Left lobe of liver (tissue), 2 donors: ENCODE data around the gene EIF4H. TPM values are rescaled to one million over a fixed set of nuclear protein-coding genes. Genes with fewer than 3 reads are reported as not detected.
A peak's percentile ranks its signal among the peaks of the same experiment; 100 is the strongest.
"Not testable (repeated sequence)": the region's sequence is repeated elsewhere in the genome, so short reads cannot be mapped to it uniquely, and the experiment has no call there.

Experiments
- ATAC-seq: fragments of 200-7000 bp; cut with Tn5 transposase; one replicate; pipeline ENCODE4 v1.9.1; 2020; ENCODE audit warnings: mild to moderate bottlenecking, moderate library complexity
- DNase-seq: peaks from one replicate; pipeline ENCODE4 v3.0.0-alpha.2; 2020; ENCODE audit warnings: low spot score
- total RNA-seq: library from RNA; stranded (reverse); gene quantifications from one replicate; pipeline ENCODE4 v1.2.1, GENCODE V29; 2021
- donor health status: DM: no; HTN: no; CAD: no; lungs with moderate emphysema.
- donor health status: DM: no; HTN: yes; CAD: no.

Gene EIF4H
- total RNA-seq, 1 donor from 2014 or later: 125 TPM

GRCh38 chr7:74174606-74175082 lies 488 bp downstream of the EIF4H start:
- ATAC-seq: peak; percentile 34

GRCh38 chr7:74175340-74175739 lies 1.2 kb downstream of the EIF4H start:
- no peak for ATAC-seq

More at GRCh38 chr7:74174606-74175082, 488 bp downstream of the EIF4H start:
- no peak for DNase-seq

GRCh38 chr7:74176555-74176954 lies 2.4 kb downstream of the EIF4H start:
- no peak for DNase-seq
- ATAC-seq: no peak

More at GRCh38 chr7:74175340-74175739, 1.2 kb downstream of the EIF4H start:
- no peak for DNase-seq

DNA sequence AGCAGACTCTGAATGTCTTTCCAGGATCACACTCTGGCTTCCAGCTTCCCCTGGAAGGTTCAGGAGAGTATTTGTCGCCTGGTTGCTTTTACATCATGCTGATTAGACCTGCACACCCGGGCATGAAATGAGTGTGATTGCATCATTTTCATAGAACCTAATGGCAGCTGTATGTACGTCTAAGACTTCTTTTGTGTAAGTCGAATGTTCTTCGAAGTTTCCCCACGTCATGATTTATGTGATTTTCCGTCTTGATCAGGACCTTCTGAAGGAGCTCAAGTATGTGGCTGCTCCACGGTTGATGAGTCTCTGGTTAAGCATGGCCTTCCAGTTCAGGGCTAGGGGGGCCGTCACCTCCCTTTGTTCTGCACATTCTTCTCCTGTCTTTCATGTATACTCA lies 4.5 kb downstream of the EIF4H start:
- DNase-seq (no peak), ATAC-seq (no peak)

- ATAC-seq (no peak), DNase-seq (no peak)
Observed at GRCh38 chr7:74179935-74180604, 5.9 kb downstream of the EIF4H start.

DNA sequence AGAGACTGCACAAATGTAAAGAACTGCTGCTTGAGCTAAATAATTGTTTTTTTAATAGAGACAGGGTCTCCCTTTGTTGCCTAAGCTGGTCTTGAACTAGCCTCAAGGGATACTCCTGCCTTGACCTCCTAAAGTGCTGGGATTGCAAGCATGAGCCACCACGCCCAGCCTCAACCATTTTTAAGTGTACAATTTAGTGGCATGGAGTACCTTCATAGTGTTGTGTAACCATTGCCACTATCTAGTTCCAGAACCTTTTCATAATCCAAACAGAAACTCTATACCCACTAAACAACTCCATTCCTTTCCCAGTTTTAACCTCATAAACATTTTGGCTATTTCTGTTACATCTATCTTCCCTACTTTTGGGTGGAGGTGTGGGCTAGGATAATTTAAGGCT lies 6.7 kb downstream of the EIF4H start:
- DNase-seq: no peak
- peak; percentile 60 for ATAC-seq

DNA sequence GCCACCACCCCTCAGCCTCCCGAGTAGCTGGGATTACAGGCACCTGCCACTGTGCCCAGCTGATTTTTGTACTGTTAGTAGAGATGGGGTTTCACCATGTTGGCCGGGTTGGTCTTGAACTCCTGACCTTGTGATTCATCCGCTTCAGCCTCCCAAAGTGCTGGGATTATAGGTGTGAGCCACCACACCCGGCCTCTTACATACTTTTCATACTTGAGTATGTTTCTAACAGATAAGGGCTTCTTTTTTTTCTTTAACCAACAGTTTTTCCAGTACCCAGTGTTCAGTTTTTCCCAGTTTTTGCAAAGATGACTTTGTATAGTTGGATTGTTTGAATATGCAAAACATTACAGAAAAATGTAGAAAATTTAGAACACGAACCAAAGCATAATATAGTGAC lies 7.7 kb downstream of the EIF4H start:
- ATAC-seq (no peak), DNase-seq (no peak)

DNA sequence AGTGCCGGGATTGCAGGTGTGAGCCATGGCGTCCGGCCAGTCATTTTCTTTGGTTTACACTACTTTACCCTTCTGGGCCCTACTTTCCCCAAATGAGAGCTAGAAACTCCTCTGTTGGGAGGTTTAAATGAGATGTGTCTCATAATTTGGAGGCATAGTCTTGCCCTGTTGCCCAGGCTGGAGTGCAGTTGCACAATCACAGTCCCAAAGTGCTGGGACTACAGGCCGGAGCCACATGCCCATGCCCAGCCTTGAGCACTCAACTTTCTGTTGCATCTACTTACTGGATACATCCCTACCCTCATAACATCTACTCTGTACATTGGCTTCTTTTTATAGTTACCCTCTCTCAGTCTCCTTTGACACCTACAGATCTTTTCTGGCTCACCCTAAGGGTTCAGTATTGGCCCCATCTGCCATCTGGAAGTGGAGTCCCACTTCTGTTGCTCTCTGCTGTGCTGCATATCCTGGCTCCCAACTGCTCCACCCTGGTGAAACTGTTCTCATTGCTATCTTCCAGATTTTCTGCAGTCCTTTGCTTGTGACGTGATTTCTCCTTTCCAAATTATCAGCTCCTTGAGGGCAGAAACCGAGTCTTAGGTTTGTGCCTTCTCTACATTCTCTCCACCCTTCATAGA lies 8.4 kb downstream of the EIF4H start:
- ATAC-seq (peak; percentile 72), DNase-seq (peak; percentile 51)

- DNase-seq (peak; percentile 59), ATAC-seq (peak; percentile 84)
Observed at GRCh38 chr7:74183142-74183541, 9.0 kb downstream of the EIF4H start.

DNA sequence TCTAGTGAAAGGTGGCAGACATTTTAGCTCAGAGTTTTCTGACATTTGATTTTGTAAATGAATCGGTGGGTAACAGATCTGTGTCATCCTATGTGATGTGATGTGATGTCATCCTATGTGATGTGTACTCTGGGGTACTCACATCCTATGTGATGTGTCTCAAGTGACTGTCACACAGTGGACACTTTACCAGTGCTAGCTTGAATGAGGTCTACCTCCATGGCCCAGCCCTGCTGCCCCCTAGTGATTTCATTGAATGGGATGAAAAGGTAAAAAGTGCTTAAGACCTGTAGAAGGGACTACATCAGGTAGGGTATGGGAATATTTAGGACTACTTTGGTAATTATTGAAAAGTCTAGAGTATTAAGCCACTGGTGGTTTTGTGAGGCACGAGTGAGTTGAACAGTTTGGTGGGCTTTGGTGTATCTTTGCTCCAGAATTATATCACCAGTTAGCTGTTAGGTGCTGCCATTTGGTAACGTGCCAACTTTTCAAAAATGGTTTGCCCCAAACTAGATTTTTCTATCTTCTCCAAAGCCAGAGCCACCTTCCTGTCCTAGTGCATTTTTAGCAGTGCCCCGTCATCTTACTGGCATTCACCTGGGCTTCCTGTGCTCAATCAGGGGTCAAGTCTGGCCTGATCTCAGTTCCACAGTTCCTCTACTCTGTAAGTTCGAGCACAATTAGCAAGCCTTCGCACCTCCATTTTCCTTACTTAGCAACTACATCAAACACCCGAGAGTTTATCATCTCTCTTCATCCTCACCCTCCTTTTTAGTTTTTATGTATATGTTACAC lies 9.7 kb downstream of the EIF4H start:
- no peak for DNase-seq
- no peak for ATAC-seq

DNA sequence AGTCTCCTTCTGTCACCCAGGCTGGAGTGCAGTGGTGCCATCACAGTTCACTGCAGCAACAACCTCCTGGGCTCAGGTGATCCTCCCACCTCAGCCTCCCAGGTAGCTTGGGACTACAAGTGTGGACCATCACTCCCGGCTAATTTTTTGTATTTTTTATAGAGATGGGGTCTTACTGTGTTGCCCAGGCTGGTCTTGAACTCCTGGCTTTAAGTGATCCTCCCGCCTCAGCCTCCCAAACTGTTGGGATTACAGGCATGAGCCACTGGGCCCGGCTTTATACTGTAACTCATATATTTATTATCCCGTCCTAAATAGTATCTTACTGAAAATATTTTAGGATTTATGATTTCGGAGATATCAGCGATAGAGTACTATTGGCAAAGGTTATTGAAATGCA lies 10.9 kb downstream of the EIF4H start:
- DNase-seq: no peak
- no peak for ATAC-seq

DNA sequence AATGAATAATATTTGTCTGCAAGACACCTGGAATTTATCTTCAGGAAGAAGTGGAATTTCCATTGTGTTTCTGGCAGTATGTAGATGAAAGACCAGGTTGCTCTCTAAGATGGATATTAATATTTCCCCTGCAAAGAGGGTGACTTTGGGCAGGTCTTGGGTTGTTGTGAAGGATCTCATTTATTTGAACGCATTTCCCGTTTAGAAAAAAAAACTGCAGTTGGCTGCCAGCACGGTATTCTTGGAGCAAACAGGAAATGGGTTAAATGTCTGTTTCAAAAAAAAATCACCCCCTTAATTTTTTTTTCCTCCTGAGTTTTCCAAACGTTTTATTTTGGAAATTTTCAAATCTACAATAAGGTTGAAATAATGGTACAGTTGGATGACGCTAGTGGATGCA lies 11.5 kb downstream of the EIF4H start:
- ATAC-seq (no peak), DNase-seq (no peak)

- DNase-seq (no peak), ATAC-seq (peak; percentile 30)
Observed at GRCh38 chr7:74187915-74188675, 13.9 kb downstream of the EIF4H start.

- no peak for ATAC-seq
Observed at GRCh38 chr7:74190259-74190658, 16.1 kb downstream of the EIF4H start.

GRCh38 chr7:74191231-74191630 lies 17.1 kb downstream of the EIF4H start:
- ATAC-seq (no peak), DNase-seq (no peak)

More at GRCh38 chr7:74190259-74190658, 16.1 kb downstream of the EIF4H start:
- no peak for DNase-seq

DNA sequence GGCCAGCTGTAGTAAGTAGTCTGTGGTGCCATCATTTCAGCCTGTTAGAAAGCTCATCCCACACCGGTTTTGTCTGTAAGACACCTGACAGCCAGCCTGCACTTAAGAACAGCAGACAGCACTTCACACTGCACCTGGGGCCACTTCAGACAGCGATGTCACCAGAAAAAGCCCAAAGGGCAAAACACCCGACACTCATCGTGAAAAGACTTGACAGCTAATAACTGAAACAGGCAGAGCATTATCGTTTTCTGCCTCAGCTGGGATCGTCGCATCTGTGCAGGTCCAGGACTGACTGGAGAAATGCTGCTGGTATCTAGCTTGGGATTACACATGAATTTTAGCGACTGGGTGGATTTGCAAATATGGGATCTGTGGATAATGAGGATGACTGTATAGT lies 18.9 kb downstream of the EIF4H start:
- no peak for DNase-seq
- no peak for ATAC-seq

- ATAC-seq (no peak), DNase-seq (no peak)
Observed at GRCh38 chr7:74193913-74194312, 19.8 kb downstream of the EIF4H start.

GRCh38 chr7:74194686-74195085 lies 20.5 kb downstream of the EIF4H start:
- ATAC-seq: no peak
- DNase-seq: no peak

DNA sequence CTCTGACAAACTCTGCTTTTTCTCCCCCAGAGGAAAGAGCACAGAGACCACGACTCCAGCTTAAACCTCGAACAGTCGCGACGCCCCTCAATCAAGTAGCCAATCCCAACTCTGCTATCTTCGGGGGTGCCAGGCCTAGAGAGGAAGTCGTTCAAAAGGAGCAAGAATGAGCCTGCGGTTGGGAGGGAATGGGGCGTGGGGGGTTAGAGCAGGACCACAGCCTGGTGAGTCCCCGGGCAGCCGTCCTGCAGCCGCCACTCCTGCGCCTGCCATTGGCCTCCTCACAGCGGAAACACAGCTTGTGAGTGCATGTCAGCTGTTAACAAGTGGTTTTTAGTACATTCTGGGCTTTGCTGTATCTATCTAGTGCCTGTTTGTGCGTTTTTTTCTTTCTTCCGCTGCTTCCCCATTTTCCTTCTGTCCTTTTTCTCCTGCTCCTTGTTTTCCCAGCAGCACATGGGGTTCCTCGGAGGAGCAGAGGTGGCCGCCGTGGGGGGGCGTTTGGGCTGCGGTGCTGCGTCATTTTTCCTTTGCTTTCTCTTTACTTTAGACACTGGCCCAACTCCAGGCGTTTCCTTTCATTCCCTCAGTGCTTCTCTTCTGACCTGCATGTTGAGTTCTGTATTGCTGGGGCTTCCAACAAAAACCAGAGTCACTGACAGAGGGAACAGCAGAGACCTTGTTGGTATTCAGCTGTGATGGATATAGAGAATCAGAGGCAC lies 21.1 kb downstream of the EIF4H start:
- ATAC-seq: peak; percentile 21
- DNase-seq: not testable (repeated sequence)

- peak; percentile 24 for ATAC-seq
- not testable (repeated sequence) for DNase-seq
Observed at GRCh38 chr7:74195968-74196654, 22.0 kb downstream of the EIF4H start.
